Stimulated activated CD4-positive, alpha-beta T cell treated with anti-CD3 and anti-CD28 coated beads, Interleukin-4, amount 100 ng/mL, for 48 hours (primary cell): ENCODE results near the gene CDKN2AIPNL.

Experiments used
- DNase-seq, 2 donors: peaks; one replicate each; pipeline ENCODE4 v3.0.0-alpha.2; 2020; ENCODE audit warnings: low read depth in 2 of 2

The CDKN2AIPNL gene, protein sequence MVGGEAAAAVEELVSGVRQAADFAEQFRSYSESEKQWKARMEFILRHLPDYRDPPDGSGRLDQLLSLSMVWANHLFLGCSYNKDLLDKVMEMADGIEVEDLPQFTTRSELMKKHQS

DNA sequence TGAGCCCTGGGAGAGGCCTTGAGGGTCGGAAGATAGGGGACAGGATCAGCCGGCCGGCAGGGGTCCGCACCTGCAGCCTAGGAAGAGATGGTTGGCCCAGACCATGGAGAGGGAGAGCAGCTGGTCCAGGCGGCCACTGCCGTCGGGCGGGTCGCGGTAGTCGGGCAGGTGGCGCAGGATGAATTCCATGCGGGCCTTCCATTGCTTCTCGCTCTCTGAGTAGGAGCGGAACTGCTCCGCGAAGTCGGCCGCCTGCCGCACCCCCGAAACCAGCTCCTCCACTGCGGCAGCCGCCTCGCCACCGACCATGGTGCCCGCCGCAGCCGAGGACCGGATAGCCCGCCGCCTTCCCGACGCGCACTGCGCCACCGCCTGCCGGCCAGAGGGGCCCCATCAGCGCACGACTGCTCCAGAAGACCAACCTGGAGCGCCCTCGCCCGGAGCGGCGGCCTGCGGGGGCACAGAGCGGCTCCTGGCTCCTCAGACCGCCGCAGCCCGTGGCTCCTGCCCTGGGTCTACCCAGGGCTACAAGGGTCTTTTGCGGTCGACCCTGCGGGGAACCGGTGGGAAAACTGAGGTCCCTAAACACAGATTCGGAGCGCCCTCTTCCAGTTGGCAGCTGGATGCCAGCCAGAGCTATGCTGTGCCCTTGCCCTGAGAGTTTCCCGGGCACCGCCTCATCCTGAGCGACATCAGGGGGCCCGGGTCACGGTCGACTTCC lies at the start of gene CDKN2AIPNL:
TSS of gene CDKN2AIPNL (minus strand) at position 336 of the 721 bp plus-strand sequence. CDS start at position 309, 27 bp downstream.
- DNase-seq = peak; percentile 85 to 87

DNA sequence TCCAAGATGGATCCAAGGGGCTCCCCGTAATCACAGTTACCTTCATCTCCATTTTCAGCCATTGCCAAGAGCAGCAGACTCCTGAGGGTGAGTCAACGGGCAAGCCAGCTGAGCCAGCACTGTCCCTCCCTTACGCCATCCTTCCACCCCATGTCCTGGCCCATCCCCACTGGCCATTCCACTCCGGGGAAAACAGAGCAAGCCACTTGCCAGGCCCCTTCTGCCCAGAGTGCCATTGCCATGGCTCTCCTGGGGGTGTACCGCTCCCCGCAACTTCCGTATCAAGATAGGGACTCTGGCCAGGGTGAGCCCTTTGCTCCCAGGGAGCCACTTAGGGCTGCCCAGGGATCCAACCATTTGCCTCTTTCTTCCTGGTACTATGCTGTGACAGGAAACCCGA lies 48.9 kb upstream of the CDKN2AIPNL start:
- no peak for DNase-seq

DNA sequence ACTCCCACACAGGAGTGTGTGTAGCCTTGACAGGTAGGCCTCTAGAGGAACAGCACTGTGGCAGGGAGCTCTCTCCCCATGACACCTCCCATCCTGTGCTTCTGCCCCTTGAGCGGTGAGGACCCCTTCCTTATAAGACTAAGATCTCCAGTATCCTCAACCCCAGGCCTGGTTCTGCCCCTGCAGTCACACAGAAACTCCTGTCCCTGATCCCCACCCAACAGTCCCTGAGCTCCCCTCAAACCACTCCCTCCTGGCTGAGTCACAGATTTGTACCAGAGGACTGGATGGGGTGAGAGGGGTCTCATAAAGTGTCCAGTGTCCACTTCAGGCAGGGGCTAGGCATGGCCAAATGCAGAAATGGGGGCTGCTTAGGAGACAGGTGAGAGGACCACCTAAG lies 47.8 kb upstream of the CDKN2AIPNL start:
- no peak for DNase-seq

DNA sequence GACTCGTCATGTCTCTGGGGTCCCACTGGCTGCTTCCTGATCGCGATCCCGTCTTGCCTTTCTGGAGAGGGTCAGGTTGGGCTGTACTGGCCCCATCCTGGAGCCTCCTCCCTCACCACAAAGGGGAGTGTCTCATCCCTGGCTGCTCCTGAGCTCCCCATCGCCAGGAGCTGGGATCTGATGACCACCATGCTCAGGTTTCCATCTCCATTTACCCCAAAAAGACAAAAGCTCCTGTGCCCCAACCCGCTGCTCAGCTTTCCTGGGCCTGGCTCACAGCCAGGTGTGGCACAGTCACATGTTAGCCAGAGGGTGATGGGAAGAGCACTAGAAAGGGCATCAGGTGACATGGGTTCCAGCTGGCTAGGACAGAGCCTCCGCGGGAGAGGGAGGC lies 47.3 kb upstream of the CDKN2AIPNL start:
- DNase-seq = no peak

DNA sequence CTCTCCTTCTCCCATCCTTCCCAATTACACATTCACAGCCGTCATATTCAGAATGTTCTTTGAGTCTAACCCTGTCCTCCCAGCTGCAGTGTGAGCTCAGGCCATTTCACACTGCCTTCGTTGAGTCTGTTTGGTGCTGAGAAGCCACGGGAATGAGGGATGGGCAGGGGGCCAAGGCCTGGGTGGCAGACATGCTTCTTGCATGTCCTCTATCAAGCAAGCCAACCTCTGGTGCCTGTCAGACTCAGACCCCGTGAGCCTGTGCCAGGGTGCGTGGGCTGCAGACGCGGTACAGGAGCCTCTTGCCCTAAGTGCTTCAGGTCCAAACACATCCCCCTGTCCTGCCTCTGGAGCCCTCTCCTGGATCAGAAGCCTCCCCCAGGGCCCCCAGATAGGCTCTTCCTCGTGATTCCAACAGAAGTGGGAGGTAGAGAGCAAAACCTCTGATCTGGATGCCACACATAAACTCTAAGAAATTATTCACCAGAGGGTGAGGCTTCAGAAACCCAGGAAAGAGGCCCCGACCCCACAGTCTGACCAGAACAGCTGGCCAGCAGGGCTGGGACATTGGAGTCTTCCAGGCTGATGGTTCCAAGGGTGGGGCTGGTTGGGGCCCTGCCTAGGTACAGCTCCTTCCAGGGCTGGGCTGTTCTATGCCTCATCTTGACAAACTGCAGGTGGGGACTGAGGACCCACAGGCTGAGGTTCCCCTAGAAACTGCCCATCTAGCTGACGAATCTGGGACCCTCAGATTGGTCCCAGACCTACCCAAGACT lies 46.7 kb upstream of the CDKN2AIPNL start:
- no peak for DNase-seq

DNA sequence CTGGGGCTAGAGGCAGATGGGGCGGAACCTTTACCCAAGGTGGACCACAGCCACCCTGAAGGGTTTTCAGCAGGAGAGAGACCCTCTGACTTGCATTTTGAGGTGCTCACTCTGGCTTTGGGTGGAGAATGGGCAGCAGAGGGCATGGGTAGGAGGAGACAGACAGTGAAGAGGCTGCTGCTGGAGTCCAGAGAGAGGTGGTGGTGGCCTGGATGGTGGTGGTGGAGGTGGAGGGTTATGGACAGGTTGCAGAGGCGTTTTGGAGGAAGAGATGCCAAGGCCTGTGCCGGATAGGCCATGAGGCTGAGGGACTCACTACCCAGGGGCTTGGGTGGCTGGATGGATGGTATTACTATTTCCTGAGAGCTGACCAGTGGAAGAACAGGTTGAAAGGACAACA lies 46.1 kb upstream of the CDKN2AIPNL start:
- no peak for DNase-seq

DNA sequence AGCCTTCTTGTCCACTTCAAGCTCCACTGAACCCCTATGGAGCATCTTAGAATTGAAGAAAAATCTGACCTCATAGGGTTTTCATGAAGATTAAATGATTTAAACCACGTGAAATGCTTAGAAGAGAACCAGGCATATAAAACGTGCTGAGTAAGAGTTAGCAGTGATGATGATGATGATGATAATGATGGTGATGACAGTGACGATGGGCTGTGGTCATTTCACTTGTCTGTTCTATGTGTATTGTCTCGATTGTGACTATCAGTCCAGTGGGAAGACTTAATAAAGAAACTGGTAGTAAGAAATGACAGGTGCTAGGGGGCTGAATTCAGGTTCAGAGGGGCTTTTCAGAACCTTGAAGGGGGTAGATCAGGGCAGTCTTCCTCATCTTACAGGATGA lies 45.1 kb upstream of the CDKN2AIPNL start:
- DNase-seq = no peak

DNA sequence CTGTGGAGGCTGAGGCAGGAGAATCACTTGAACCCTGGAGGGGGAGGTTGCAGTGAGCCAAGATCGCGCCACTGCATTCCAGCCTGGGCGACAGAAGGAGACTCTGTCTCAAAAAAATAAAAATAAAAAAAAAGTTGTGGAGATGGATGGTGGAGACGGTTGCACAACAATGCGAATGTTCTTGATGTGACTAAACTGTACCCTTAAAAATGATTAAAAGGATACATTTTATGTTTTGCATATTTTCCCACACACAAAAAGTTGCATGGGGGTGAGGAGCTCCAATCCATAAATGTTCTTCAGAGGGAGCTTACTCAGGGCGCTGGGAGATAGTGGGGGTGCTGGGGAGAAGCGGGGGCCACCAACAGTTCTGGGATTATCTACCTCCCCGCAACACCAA lies 43.8 kb upstream of the CDKN2AIPNL start:
- no peak for DNase-seq

DNA sequence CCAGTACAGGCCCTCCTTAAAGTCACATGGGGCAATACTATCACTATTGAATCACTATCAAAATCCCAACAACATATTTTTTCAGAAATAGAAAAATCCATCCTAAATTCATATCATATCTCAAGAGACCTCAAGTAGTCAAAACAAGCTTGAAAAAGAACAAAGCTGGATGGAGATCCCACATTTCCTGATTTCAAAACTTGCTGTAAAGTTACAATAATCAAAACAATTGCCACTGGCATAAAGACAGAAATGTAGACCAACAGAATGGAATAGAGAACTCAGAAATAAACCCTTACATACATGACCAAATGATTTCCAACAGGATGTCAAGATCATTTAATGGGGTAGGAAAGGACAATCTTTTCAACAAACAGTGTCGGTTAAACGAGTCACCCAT lies 41.3 kb upstream of the CDKN2AIPNL start:
- no peak for DNase-seq

DNA sequence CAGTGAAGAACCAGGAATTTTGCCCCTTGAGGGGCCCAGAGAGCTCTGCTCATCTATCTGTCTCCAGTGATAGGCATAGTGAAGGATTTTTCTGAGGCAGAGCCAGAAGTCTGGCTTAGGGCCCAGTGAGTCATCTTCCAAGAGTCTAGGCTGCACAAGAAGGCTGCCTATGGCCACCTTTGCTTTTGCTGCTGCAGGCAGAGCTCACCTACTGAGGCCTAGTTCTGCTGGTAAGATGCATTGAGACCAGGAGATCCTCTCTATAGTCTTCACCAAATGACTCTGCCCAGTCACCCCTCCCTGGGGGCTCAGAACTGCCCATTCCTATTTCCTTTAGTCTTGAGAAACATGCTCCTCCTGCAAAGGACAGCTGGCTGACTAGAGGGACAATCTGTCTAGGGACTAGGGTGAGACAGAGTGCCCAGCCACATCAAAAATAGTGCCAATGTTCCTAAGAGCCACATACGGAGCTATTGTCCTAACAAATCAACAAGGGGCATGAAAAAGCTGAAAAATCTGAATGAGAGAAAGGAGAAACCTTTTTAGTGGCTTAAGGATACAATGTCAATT lies 40.3 kb upstream of the CDKN2AIPNL start:
- no peak for DNase-seq

DNA sequence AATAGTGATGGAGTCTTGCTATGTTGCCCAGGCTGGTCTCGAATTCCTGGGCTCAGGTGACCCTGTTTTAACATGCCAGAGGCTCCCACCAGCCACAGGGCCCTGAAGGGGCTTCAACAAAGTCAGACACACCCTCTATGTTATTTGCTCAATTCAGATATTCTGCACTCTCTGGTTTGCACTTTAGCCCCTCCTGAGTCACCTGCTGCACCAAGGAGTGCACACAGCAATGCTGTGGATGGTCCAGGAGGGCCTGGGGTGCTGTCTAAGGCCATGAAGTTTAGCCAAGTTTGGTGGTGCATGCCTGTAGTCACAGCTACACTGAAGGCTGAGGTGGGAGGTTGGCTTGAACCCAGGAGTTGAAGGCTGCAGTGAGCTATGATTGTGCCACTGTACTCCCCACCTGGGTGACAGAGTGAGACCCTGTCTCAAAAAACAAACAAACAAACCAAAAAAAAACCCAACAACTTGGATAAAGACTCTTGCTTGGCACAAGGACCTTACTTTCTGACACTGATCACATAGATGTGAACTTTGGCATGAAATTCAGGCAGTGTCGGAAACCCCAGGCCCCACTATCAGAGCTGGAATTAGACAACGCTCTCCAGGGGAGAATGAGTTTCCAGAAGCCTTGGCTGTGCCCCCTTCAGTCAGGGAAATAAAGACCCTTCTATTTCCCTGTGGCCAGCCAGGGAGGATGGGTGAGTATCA lies 39.7 kb upstream of the CDKN2AIPNL start:
- no peak for DNase-seq

DNA sequence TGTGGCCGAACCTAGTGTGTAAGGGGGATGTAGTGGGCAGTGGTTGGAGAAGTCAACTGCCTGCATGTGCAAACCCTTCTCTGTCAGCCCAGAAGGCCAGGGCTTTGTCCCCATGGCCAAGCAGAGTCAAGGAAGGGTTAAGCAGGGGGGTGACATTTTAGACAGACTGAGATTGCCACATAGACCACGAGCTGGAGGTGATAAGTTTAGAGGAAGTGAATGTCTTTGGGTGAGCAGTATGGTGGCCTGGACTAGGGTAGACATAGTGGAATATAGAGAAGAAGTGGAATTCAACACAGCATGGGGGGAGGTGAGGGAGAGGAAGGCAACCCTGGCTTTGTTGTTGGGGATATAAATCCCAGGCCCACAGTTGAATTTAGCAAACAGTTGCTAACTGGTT lies 38.7 kb upstream of the CDKN2AIPNL start:
- no peak for DNase-seq

DNA sequence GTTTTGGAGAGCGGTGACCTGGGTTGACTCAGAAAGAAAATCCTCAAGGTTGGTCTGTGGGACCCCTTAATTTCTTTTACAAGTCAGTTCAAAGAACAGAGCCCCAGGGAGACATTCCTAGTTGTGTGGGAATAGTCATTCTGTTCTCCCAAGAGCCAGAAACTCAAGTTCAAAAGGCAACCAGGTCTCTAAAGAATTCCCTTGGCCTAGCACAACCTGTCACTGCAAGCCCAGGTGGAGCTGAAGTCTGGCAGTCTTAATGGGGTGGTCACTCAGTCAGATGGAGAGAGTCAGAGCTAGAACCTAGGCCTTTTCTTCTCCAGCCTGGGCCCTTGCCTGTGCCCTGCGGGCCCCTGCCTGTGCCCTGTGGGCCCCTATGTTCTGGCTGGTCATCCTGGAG lies 37.5 kb upstream of the CDKN2AIPNL start:
- no peak for DNase-seq

DNA sequence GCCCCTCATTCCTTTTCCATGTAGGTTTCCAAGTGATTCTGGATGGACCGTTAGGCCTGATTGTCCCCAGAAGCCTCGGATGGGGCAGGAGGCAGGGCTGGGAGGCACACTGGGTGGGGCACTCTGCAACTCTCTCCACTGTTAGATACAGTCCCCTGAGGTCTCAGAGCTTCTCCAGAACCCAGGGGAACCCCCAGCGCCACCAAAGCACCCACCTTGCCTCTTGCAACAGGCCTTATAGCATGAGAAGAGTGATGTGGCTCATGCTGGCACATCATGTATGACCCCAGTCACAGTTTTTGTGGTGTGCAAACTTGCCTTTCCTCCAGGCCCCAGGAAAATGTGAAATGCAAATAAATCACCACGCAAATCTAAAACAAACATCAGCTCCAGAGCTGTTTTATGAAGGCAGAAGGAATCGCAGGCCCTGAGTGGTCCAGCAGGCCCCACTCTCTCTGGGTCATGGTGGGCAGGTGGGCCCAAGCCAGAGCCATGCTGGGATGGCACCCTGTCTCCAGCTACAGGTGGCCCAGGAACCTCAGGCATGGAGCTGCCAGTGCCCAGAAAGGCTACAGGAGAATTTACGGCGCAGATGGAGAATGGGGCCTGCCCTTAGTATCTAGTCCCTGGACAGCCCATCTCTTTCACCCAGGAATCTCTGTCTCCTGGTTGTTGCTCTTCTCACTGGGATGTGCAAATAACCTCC lies 36.3 kb upstream of the CDKN2AIPNL start:
- no peak for DNase-seq

DNA sequence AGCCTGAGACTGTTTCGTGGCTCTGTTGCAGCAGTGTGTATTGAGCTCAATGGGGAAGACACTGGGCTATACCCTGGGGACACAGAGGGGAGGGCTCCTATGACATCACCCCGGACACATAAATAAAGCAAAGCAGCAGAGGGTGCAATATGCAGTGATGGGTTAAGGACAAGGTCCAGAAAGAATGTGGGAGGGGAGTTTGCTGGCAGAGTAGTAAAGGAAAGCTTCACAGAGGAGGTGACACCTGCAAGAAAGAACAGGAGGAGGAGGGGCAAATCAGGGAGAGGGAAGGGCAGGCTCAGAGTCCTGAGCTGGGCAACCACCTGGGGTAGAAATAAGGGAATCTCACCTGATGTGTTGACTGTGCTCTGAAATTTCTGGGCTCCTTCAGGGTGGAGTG lies 35.3 kb upstream of the CDKN2AIPNL start:
- no peak for DNase-seq

DNA sequence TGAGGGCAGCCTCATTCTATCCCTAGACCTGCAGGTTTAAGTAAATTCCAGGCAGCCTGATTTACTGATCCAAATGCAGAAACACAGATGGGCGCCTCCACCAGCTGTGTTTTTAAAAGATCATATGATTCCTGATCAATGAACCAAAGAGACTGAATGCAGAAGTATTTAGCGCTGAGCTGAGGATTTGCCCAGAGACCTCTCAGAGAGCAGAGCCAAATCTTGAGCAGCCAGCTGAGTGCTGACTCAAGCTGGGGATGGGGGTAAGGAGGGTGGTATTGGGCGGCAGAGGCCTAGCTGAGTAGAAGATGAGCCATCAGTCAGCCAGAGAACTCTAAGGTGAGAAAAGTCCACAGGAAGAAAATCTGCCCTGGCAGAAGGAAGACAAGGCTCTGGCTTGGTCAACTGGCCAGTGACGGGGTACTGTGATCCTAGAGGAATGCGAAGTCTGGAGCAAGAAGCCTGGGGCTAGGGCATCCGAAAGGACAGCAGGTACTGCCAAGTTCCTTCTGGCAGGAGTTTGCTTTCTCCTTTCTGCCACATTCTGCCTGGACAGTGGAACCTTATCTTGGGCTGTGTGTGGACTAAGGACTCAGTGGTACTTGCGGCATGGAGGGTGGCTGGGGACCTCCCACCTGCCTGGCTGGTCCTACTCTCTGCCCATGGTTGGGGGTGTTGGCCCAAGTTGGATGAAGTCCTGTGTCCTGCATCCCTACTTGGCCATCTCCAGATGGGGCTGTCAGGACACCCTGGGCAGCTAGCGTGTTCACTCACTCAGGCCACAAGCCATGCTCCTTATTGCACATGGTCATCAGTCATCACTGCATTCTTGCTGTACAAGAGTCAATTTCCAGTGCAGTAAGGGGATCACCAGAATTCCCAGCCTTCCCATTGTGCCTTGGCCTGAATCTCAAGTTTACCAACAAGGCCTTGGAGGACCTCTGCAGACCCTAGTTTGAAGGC lies 34.5 kb upstream of the CDKN2AIPNL start:
- no peak for DNase-seq

DNA sequence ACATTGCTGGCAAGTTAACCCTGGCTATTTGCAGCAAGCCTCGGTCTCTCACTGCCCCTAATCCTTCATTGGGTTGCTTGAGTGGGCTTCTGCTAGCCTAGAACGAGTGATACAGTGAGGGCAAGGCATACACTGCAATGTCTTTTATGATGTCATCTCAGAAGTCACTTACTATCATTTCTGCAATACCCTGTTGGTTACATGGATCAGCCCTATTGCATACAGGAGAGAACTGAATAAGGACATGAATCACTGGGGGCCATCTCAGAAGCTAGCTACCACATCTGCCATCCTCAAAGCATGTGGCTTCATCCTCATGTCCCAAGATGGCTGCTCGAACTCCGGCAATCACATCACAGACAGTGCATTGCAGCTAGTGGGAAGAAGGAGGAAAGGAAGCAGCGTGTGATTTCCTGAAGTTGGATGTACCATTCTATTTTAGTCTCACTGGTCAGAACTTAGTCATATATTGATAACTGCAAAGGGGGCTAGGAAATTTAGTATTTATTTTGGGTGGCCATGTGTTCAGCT lies 33.3 kb upstream of the CDKN2AIPNL start:
- no peak for DNase-seq

DNA sequence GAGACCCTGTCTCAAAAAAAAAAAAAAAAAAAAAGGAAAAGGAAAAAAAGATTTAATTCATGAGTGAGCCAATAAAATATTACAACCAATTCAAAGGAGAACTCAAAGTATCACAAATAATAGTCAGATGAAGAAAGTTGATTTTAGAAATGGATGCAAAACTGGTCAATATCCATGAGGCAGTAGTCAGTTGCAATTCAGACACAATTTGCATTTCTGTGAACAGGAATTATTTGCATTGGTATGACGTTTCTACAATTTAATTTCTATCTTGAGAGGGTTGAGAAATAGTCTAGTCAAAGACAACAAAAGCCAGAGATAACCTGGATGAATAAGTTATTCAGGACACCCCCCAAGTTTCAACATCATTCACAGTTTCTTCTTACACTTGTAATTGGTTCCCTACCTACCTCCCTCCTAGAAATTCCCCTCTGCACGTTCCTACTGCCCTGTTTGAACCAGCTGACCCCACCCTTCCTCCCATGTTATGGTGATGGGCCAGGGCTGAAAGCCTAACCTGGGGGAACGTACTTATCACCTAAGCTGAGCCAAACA lies 28.6 kb upstream of the CDKN2AIPNL start:
- DNase-seq = no peak

DNA sequence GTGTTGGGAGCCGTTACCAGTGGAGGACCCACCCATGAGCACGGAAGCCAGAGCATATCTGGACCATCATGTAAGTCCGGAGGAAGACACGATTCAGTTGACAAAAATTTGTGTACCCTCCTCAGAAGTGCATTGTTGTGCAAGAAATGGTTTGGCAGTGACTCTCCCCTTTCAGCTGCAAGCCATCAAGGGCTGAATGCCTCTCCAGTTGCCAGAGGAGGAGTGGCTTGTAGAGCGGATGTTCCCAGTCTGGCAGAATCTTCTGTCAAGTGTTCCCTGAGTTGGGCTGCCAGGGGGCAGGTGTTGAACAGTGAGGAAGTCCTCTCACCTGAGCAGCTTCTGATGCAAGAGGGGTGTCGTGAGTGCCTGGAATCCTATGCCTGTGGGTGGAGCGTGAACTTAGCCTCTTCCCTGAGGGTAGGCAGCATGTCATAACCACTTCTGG lies 27.6 kb upstream of the CDKN2AIPNL start:
- DNase-seq = no peak

DNA sequence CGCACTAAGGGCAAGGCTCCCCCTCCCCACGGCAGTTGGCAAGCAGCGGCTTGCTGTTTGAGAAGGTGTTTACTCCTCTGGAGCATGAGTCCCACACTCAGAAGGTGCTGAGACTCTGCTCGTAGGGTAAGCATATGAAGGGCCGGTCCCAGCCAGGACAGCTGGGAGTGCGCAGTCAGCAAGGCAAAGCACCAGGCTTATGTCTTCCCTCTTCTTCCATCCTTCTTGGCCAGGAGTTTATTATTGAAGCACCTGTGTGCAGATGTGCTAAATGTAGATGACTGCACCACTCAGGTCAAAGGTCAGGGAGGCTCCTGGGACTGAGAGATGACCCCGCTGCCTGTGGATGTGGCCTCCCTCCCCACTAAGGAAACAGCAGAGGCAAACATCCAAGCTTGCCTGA lies 27.0 kb upstream of the CDKN2AIPNL start:
- DNase-seq = no peak
